Natural killer cell (primary cell): Measurements from ENCODE around the gene TTC28. TPM values are rescaled to one million over a fixed set of nuclear protein-coding genes. Genes with fewer than 3 reads are reported as not detected.

Experiments
- ATAC-seq, 3 donors: fragments of 150-1000 bp in 2 of 3; fragments of 200-7000 bp in 1 of 3; cut with Tn5 transposase; 1 replicate in 1 of 3; 2 replicates in 2 of 3; pipeline ENCODE4 v1.10.0; 2021; ENCODE audit warnings: mild to moderate bottlenecking in 2 of 3, moderate library complexity in 2 of 3
- DNase-seq, 2 donors: peaks; one replicate each; pipeline versions ENCODE4 v3.0.0 to v3.0.0-alpha.2; 2013 to 2021; ENCODE audit warnings: mixed read lengths in 1 of 2
- H3K27ac ChIP-seq: one replicate; pipeline ENCODE4 v1.5.1; 2013; ENCODE audit warnings: mild to moderate bottlenecking, low read length
- H3K27me3 ChIP-seq: one replicate; pipeline ENCODE4 v1.6.1; 2013; ENCODE audit warnings: low read length; ENCODE audit not compliant: control insufficient read depth, insufficient read depth
- H3K36me3 ChIP-seq: one replicate; pipeline ENCODE4 v1.6.1; 2013; ENCODE audit warnings: low read length; ENCODE audit not compliant: control insufficient read depth, insufficient read depth
- H3K4me1 ChIP-seq: one replicate; pipeline ENCODE4 v1.6.1; 2013; ENCODE audit warnings: low read length; ENCODE audit not compliant: control insufficient read depth, insufficient read depth
- H3K4me3 ChIP-seq: one replicate; pipeline ENCODE4 v1.5.1; 2013; ENCODE audit warnings: low read length
- H3K9me3 ChIP-seq: one replicate; pipeline ENCODE4 v1.6.1; 2013; ENCODE audit warnings: low read length; ENCODE audit not compliant: control insufficient read depth, insufficient read depth
- H3K27ac Mint-ChIP-seq, 2 donors: one replicate each; pipeline ENCODE4 v1.8.0; 2022; ENCODE audit warnings: mild to moderate bottlenecking in 2 of 2, mixed read lengths in 2 of 2, moderate library complexity in 1 of 2
- H3K27me3 Mint-ChIP-seq, 2 donors: one replicate each; pipeline ENCODE4 v1.8.0; 2022; ENCODE audit warnings: low read depth in 2 of 2, mixed read lengths in 2 of 2
- H3K36me3 Mint-ChIP-seq: one replicate; pipeline ENCODE4 v1.8.0; 2022; ENCODE audit warnings: mixed read lengths
- H3K4me1 Mint-ChIP-seq, 2 donors: one replicate each; pipeline ENCODE4 v1.8.0; 2022; ENCODE audit warnings: mixed read lengths in 2 of 2
- H3K4me3 Mint-ChIP-seq: one replicate; pipeline ENCODE4 v1.8.0; 2022; ENCODE audit warnings: mild to moderate bottlenecking, moderate library complexity, mixed read lengths
- H3K9me3 Mint-ChIP-seq, 2 donors: one replicate each; pipeline ENCODE4 v1.8.0; 2022; ENCODE audit warnings: mixed read lengths in 2 of 2
- CTCF ChIP-seq: fragments of 200-600 bp; IDR thresholded peaks from one replicate; pipeline ENCODE4 v1.8.0; 2022; ENCODE audit warnings: antibody characterized with exemption
- WGBS: methylation state at CpG from one replicate; pipeline ENCODE4 v1.1.7; 2013; ENCODE audit warnings: missing lambda C conversion rate; ENCODE audit not compliant: insufficient coverage; 5-methylcytosine and 5-hydroxymethylcytosine counted together
- intact Hi-C: fragments of 100-400 bp; cut with micrococcal nuclease; formaldehyde crosslinking; loops from one replicate; pipeline ENCODE4 v1.14.2; 2022
- total RNA-seq, 4 donors: library from RNA; stranded (reverse); fragments of 120-200 nt in 1 of 4; gene quantifications; one replicate each; pipeline versions ENCODE4 v1.2.3 to v1.2.4, GENCODE V29; 2013 to 2022

The TTC28 gene
- total RNA-seq, 3 donors from 2014 or later (not counting 1 experiment from before 2014, with no cell fraction given), result 4.1 to 10.0 (median 8.6) TPM

- Mint-ChIP-seq H3K9me3 (no peaks in the 10 kb centered on the region), H3K4me1 (no peaks in the 10 kb centered on the region), H3K4me3 (no peak overlapping the region), H3K36me3 (no peaks in the 10 kb centered on the region), H3K27me3 (peaks cover 12 to 32% of the 10 kb centered on the region in 2 donors), H3K27ac (no peak overlapping the region)
- Histone ChIP-seq H3K9me3 (no peaks in the 10 kb centered on the region), H3K36me3 (no peaks in the 10 kb centered on the region), H3K27me3 (no peaks in the 10 kb centered on the region), H3K4me3 (no peak overlapping the region), H3K4me1 (no peaks in the 10 kb centered on the region), H3K27ac (no peak overlapping the region)
- 82% methylated on average over 2 of the region's 5 CpGs for WGBS
- TF ChIP-seq CTCF, result no peak
- ATAC-seq (no peak), DNase-seq (no peak)
- intact Hi-C loops, result no loop called here
Measured at GRCh38 chr22:28188178-28188879, 491.3 kb downstream of the TTC28 start.

- WGBS, result 95% methylated on average over 3 of the region's 3 CpGs
- Histone ChIP-seq H3K9me3 (no peaks in the 10 kb centered on the region), H3K4me1 (no peaks in the 10 kb centered on the region), H3K36me3 (no peaks in the 10 kb centered on the region), H3K4me3 (no peak overlapping the region), H3K27me3 (no peaks in the 10 kb centered on the region), H3K27ac (no peak overlapping the region)
- no peak overlapping the region for H3K27ac Mint-ChIP-seq
- H3K4me3 Mint-ChIP-seq, result no peak overlapping the region
- no peaks in the 10 kb centered on the region for H3K9me3 Mint-ChIP-seq
- ATAC-seq (no peak), DNase-seq (no peak)
- H3K4me1 Mint-ChIP-seq, result no peaks in the 10 kb centered on the region
- TF ChIP-seq CTCF, result no peak
- no peaks in the 10 kb centered on the region for H3K36me3 Mint-ChIP-seq
- intact Hi-C loops, result no loop called here
- peaks cover 12 to 32% of the 10 kb centered on the region in 2 donors for H3K27me3 Mint-ChIP-seq
Measured at GRCh38 chr22:28187612-28188011, 492.0 kb downstream of the TTC28 start.

GRCh38 chr22:28186641-28187040, 493.0 kb downstream of the TTC28 start:
- Mint-ChIP-seq H3K36me3 (no peaks in the 10 kb centered on the region), H3K4me3 (no peak overlapping the region), H3K27me3 (peaks cover 9 to 32% of the 10 kb centered on the region in 2 donors), H3K4me1 (no peaks in the 10 kb centered on the region), H3K9me3 (no peaks in the 10 kb centered on the region), H3K27ac (no peak overlapping the region)
- intact Hi-C loops, result no loop called here
- DNase-seq (no peak), ATAC-seq (no peak)
- Histone ChIP-seq H3K4me1 (no peaks in the 10 kb centered on the region), H3K27me3 (no peaks in the 10 kb centered on the region), H3K9me3 (no peaks in the 10 kb centered on the region), H3K4me3 (no peak overlapping the region), H3K36me3 (no peaks in the 10 kb centered on the region), H3K27ac (no peak overlapping the region)
- WGBS, result 99% methylated on average over 2 of the region's 3 CpGs
- no peak for TF ChIP-seq CTCF

GRCh38 chr22:28185130-28185529, 494.5 kb downstream of the TTC28 start:
- no peaks in the 10 kb centered on the region for H3K4me1 ChIP-seq
- no peak overlapping the region for H3K27ac ChIP-seq
- no peak for ATAC-seq
- H3K36me3 Mint-ChIP-seq, result no peaks in the 10 kb centered on the region
- no peak overlapping the region for H3K4me3 ChIP-seq
- intact Hi-C loops, result no loop called here
- H3K9me3 Mint-ChIP-seq, result no peaks in the 10 kb centered on the region
- no peak for DNase-seq
- H3K27ac Mint-ChIP-seq, result no peak overlapping the region
- no peaks in the 10 kb centered on the region for H3K9me3 ChIP-seq
- TF ChIP-seq CTCF, result no peak
- peaks cover 8 to 39% of the 10 kb centered on the region in 2 donors for H3K27me3 Mint-ChIP-seq
- no peaks in the 10 kb centered on the region for H3K27me3 ChIP-seq
- H3K4me3 Mint-ChIP-seq, result no peak overlapping the region
- H3K36me3 ChIP-seq, result no peaks in the 10 kb centered on the region
- 88% methylated on average over 2 of the region's 4 CpGs for WGBS
- H3K4me1 Mint-ChIP-seq, result no peaks in the 10 kb centered on the region
